ENCODE data around the gene PPP1CC. TPM values are rescaled to one million over a fixed set of nuclear protein-coding genes. Genes with fewer than 3 reads are reported as not detected.

PPP1CC gene
- total and polyA plus RNA-seq, 2 donors (not counting 3 experiments of a cell fraction or from before 2014, with no cell fraction given): 67.1 to 139 TPM

GRCh38 chr12:110677206-110677911 is 65.3 kb downstream of the PPP1CC start:
- H3K9me3 ChIP-seq (replicated peaks; ENCODE audit: control insufficient read depth, insufficient read depth, low read length): no peaks in the 10 kb centered on the region
- FAIRE-seq (no peak), DNase-seq (ENCODE audit: low read depth, low spot score) (no peak)
- TF ChIP-seq MYC (IDR thresholded peaks at IDR 0.05; ENCODE audit: low read depth, low read length): no peak
- no peak for TF ChIP-seq JUN (IDR thresholded peaks at IDR 0.05; ENCODE audit: borderline replicate concordance, insufficient read depth, insufficient read length, low read depth)
- TF ChIP-seq MAX (IDR thresholded peaks at IDR 0.05; ENCODE audit: insufficient read depth, insufficient read length): no peak
- CTCF ChIA-PET: no interaction called here
- H3K27me3 ChIP-seq (ENCODE audit: control insufficient read depth in 2 of 2, insufficient read depth in 2 of 2, low read length in 2 of 2): no peaks in the 10 kb centered on the region
- no TSS peak for BruUV-seq (replicated peaks)
- H3K4me1 ChIP-seq (ENCODE audit: control insufficient read depth, extremely low read depth, insufficient read depth, low read length): no peaks in the 10 kb centered on the region
- dilution Hi-C loops (cut with MboI; ENCODE audit: extremely low pct_ligation_motif_present, low sequenced_read_pairs): no loop called here
- POLR2A ChIA-PET: no interaction called here
- H2AFZ ChIP-seq (ENCODE audit: low read depth, low read length): no peak overlapping the region
- no peaks in the 10 kb centered on the region for H4K20me1 ChIP-seq (replicated peaks; ENCODE audit: control insufficient read depth, extremely low read depth, insufficient read depth, low read length)
- H3K4me3 ChIP-seq (replicated peaks in 1 of 3; ENCODE audit: insufficient read depth in 1 of 3, low read depth in 1 of 3, low read length in 3 of 3): no peak overlapping the region
- no peak overlapping the region for H3K27ac ChIP-seq (ENCODE audit: insufficient read depth, low read depth, low read length)
- intact Hi-C loops (cut with micrococcal nuclease): no loop called here
- no peaks in the 10 kb centered on the region for H3K9me1 ChIP-seq (replicated peaks; ENCODE audit: control insufficient read depth, extremely low read depth, insufficient read depth, low read length)
- H3K9ac ChIP-seq (replicated peaks; ENCODE audit: extremely low read depth, insufficient read depth, low read length): no peak overlapping the region
- H3K79me2 ChIP-seq (ENCODE audit: control insufficient read depth, insufficient read depth, low read length): no peaks in the 10 kb centered on the region
- no peak overlapping the region for H3K4me2 ChIP-seq (ENCODE audit: insufficient read depth, low read length)
- H3K36me3 ChIP-seq (ENCODE audit: control insufficient read depth in 2 of 2, extremely low read depth in 1 of 2, insufficient read depth in 2 of 2, low read length in 2 of 2): no peaks in the 10 kb centered on the region

GRCh38 chr12:110676171-110676570 is 66.5 kb downstream of the PPP1CC start:
- H3K4me1 ChIP-seq (ENCODE audit: control insufficient read depth, extremely low read depth, insufficient read depth, low read length): no peaks in the 10 kb centered on the region
- H3K9me3 ChIP-seq (replicated peaks; ENCODE audit: control insufficient read depth, insufficient read depth, low read length): no peaks in the 10 kb centered on the region
- FAIRE-seq (no peak), DNase-seq (ENCODE audit: low read depth, low spot score) (no peak)
- no peak overlapping the region for H2AFZ ChIP-seq (ENCODE audit: low read depth, low read length)
- dilution Hi-C loops (cut with MboI; ENCODE audit: extremely low pct_ligation_motif_present, low sequenced_read_pairs): no loop called here
- no TSS peak for BruUV-seq (replicated peaks)
- TF ChIP-seq POLR2A (IDR thresholded peaks at IDR 0.05; ENCODE audit: low read depth, low read length): no peak
- TF ChIP-seq MAX (IDR thresholded peaks at IDR 0.05; ENCODE audit: insufficient read depth, insufficient read length): no peak
- TF ChIP-seq MYC (IDR thresholded peaks at IDR 0.05; ENCODE audit: low read depth, low read length): no peak
- TF ChIP-seq POLR2AphosphoS5 (IDR thresholded peaks at IDR 0.05; ENCODE audit: insufficient read depth, low read depth, low read length): no peak
- no peak for TF ChIP-seq EZH2 (IDR thresholded peaks at IDR 0.05; ENCODE audit: borderline replicate concordance, low read depth, low read length, severe bottlenecking)
- H3K9ac ChIP-seq (replicated peaks; ENCODE audit: extremely low read depth, insufficient read depth, low read length): no peak overlapping the region
- H3K36me3 ChIP-seq (ENCODE audit: control insufficient read depth in 2 of 2, extremely low read depth in 1 of 2, insufficient read depth in 2 of 2, low read length in 2 of 2): no peaks in the 10 kb centered on the region
- no peaks in the 10 kb centered on the region for H3K27me3 ChIP-seq (ENCODE audit: control insufficient read depth in 2 of 2, insufficient read depth in 2 of 2, low read length in 2 of 2)
- intact Hi-C loops (cut with micrococcal nuclease): no loop called here
- CTCF ChIA-PET: no interaction called here
- POLR2A ChIA-PET: no interaction called here
- no peak overlapping the region for H3K4me3 ChIP-seq (replicated peaks in 1 of 3; ENCODE audit: insufficient read depth in 1 of 3, low read depth in 1 of 3, low read length in 3 of 3)
- no peaks in the 10 kb centered on the region for H3K79me2 ChIP-seq (ENCODE audit: control insufficient read depth, insufficient read depth, low read length)
- no peak overlapping the region for H3K27ac ChIP-seq (ENCODE audit: insufficient read depth, low read depth, low read length)
- no peaks in the 10 kb centered on the region for H3K9me1 ChIP-seq (replicated peaks; ENCODE audit: control insufficient read depth, extremely low read depth, insufficient read depth, low read length)
- H3K4me2 ChIP-seq (ENCODE audit: insufficient read depth, low read length): no peak overlapping the region
- H4K20me1 ChIP-seq (replicated peaks; ENCODE audit: control insufficient read depth, extremely low read depth, insufficient read depth, low read length): no peaks in the 10 kb centered on the region

Data from endothelial cell of umbilical vein (primary cell).